ENCODE data around the gene HSPG2.
A peak's percentile ranks its signal among the peaks of the same experiment; 100 is the strongest.
"Not testable (repeated sequence)": the region's sequence is repeated elsewhere in the genome, so short reads cannot be mapped to it uniquely, and the experiment has no call there.

The HSPG2 gene

DNA sequence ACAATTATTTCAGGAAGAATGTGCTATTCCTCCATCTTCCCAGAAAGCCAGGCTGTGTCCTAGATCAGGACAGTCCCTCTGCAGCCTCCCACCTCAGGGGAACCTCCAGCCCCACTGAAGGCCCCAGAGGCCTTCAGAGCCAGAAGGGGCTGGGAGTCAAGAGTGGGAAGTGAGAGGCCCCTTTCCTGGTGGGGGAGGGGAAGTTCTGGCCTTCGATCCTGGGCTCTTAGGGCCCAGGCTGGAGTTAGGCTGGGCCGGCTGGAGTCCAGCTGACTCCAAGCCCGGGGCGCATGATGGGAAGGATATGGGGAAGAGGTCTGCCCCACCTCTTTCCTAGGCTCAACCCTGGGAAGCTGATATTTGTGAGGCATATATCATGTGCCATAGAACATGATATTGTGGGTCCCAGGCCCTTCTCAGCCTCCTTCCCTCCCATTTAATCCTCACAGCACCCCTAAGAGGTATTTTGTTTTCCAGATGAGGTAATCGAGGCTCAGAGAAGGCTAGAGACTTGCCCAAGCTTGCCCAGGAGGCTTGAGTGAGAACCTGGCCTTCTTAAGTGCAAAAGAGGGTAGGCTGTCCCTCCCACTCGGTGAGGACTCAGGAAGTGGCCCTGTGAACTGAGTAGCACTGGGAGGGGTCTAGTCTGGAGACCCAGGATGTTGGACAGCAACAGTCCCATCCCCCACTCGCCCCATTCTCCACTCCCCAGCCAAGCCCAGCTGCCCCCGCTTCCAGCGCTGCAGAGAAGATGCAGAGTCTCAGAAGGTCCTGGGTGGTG is 18.6 kb upstream of the HSPG2 start:
- no peak for DNase-seq (ENCODE audit: low read depth in 2 of 2)

DNA sequence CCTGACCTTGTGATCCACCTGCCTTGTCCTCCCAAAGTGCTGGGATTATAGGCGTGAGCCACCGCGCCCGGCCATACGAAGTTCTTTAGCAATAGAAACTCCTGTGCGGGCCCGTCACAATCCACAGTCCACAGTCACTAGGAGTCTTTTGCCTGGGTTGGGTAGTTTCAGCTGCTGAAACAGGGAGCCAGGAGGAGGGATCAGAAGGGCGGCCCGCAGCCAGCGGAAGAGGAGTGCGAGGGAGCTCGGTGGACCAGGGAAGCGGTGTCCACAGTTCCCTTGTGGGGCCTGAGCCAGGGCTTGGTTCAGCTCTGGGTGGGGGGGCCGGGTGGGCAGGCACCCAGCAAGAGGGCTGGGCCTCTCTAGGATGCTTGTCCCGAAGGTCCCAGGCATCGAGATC is 17.9 kb upstream of the HSPG2 start:
- DNase-seq (ENCODE audit: low read depth in 2 of 2) = no peak

DNA sequence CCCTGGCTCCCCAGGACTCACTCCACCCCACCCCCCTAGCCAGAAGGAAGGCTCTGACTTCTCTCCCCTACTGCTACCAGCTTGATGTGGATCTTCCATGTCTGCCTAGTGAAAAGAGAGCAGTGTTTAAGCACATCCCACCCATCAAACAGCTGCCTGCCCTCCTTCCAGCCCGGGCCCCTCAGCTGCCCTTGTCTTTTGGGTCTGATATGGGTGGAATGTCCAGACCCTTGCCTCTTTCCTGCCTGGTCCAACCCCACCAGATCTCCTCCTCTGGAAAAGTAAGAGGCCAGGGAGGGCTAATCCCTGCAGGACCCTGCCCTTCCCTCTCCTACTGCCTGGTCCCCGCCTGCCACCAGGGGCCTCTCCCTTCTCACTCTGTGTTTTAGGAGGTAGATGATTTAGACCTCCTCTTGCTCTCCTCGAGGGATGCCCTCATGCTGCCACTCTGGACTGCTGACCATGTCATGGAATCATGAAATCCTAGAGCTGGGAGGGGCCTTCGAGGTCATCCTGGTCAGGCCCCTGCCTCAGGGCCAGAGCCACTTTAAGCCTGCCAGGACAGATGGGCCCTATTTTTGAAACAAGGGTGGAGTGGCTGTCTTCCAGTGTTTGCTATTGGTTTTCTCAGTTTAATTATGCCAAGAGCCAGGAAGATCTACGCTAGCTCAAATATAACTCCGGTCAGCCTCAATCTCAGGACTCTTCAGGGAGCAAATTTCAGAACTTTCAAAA is 15.8 kb upstream of the HSPG2 start:
- no peak for DNase-seq (ENCODE audit: low read depth in 2 of 2)

DNA sequence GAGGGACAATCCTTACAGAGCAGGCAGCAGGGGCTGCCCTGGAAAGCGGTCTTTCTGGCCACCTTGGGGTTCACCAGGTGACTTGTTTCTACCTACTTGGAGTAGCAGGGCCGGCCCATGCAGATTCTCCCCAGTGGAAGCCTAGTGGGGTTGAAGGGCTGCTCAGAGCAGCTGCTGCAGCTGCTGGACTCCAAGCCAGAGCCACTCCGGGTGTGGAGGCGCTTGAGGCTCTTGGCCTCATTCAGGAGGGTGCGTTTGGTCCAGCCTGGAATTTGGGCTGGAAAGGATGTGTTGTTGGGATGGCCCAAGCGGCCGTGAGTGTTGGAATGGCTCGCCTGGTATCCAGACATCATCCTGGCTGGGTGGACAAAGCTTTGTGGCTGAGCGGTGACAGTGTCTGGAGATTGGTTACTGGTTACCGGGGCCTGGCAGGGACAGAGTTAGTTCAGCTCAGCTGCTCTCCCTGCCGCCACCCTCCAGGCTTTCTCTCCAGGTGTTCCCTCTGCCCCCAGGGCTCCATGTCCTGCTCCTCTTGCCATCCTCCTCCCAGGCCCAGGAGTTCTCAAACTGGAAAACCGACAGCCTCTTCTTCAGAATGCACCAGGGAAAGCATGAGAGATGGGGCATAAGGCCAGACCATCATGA is 14.2 kb upstream of the HSPG2 start:
- no peak for DNase-seq (ENCODE audit: low read depth in 2 of 2)

DNA sequence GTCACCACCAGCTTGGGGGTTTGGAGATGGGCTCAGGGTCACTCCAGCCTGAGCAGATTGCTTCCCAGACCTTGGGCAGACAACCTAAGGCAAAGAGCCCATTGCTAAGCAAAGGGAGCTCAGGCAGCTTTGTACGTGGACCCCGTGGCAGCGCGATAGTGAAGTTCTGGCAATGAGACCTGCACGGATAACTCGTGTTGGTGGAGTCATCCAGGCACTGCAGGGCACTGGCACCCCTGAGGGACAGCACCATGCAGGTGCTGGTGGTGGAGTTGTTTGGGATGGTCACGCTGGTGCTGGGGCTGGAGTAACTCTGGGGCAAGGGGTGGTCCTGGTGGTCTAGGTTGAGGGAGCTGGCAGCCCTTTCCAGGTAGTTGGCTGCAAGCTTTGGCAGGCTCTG is 13.6 kb upstream of the HSPG2 start:
- no peak for DNase-seq (ENCODE audit: low read depth in 2 of 2)

DNA sequence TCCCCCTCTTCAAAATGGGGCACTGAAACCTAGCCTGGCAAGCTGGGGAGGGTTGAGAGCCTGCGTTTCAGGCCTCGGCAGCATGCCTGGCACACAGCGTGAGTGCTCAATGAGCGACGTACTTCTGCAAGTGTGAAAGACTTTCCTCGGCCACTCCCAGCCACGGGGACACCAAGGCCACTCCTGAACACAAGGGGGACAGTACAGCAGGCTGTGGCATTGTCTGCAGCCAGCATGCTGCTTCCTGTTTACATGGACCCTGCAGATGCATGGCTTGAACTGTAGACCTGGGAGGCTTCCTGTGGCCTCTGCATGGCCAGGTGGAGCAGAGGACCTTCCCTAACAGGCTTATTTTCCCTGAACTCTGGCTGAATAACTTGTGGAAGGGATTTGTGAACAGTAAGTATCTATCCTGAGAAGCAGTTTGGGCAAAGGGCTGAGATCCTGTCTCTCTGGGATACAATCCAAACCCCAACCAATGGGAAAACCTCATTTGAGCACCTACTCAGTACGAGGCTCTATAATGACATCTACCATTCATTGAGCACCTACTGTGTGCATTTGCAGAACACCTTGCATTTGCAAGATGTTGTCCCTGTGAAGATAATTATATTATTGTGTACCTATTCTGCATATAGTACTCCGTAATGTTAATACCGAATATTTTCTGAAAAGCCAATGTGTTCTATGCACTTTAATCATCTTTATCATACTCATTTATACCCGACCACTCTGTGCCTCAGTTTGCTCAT is 9.9 kb upstream of the HSPG2 start:
- DNase-seq (ENCODE audit: low read depth in 2 of 2) = no peak

DNA sequence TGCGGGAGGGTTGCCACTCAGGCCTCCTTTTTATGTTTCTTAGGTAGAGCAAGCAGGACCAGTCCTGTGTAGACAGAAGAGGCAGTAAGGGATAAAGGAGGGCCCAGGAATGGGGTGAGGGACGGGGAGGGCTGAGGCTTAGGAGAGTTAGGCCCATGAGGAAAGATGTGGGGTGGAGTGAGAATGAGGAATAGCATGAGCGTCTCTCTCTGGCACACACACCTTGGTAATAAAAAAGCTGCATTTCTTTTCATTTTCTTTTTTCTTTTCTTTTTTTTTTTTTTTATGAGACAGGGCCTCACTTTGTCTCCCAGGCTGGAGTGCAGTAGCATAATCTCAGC is 7.6 kb upstream of the HSPG2 start:
- DNase-seq (ENCODE audit: low read depth in 2 of 2) = no peak

DNA sequence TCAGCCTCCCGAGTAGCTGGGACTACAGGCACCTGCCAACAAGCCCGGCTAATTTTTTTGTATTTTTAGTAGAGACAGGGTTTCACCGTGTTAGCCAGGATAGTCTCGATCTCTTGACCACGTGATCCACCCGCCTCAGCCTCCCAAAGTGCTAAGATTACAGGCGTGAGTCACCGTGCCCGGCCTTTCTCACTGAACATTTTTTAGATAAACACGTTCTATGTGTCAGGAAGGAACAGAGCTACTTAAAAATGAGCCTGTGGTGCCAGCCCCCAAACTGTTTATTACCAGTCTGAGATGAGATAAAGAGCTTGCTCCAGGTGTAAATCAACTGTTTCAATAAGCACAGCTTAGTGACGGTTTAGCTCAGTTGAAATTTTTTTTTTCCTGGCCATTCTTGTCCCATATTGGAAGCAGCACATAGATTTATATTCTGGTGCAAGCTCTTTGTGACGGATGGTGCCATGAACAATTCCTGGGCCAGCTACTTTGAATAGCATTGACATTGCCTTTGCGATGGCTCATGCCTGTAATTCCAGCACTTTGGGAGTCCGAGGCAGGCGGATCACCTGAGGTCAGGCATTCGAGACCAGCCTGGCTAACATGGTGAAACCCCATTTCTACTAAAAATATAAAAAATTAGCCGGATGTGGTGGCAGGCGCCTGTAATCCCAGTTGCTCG is 6.0 kb upstream of the HSPG2 start:
- not testable (repeated sequence) for DNase-seq (ENCODE audit: low read depth in 2 of 2)

DNA sequence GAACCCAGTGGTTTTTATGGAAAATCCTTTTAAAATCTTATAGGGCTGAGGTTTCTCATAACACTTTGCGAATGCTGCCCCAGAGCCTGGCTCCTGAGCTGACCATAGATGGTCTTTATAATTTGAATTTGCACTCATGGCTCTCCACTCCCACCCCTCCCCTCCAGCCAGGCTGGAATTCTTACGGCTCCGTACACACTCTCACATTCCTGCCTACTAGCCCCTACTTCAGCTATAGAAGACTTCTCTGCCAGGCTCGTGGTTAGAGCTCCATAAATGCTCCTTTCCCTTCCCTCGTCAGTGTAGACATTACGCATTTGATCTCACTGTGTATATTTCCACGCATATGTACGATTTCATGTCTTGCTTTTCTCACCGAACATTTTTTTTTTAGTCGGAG is 5.4 kb upstream of the HSPG2 start:
- no peak for DNase-seq (ENCODE audit: low read depth in 2 of 2)

DNA sequence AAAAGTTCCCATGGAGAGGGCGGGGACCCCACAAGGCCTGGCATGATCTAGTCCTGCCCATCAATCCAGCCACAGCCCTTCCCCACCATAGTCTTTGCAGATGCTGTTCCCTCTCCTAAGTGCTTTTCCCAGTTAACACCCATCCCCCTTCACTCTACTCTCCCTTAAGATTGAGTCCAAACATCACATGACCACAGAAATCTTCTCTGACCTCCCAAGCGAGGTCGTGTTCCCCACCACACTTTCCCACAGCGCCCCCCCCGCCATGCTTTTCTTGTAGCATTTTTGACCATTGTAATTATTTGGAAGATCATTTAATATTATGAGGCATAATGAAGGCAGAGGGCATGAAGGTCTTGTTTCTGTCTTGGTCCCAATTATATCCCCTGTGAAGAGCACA is 4.3 kb upstream of the HSPG2 start:
- DNase-seq (ENCODE audit: low read depth in 2 of 2) = no peak

DNA sequence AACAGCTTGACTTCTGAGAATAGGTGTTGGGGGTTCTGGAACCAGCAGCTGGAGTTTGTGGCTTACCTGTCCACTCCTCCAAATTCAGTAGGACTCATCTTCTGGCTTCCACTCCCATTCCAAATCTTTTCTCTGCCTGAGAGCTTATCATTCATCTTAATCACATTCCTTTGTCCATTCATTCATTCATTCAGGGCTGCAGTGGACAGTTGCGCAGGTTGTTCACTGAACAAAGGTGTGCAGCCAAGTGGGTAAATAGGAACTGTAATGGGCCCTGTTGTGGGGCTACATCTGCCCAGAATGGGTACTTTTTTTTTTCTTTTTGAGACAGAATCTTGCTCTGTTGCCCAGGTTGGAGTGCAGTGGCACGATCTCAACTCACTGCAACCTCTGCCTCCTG is 3.4 kb upstream of the HSPG2 start:
- DNase-seq (ENCODE audit: low read depth in 2 of 2) = no peak

DNA sequence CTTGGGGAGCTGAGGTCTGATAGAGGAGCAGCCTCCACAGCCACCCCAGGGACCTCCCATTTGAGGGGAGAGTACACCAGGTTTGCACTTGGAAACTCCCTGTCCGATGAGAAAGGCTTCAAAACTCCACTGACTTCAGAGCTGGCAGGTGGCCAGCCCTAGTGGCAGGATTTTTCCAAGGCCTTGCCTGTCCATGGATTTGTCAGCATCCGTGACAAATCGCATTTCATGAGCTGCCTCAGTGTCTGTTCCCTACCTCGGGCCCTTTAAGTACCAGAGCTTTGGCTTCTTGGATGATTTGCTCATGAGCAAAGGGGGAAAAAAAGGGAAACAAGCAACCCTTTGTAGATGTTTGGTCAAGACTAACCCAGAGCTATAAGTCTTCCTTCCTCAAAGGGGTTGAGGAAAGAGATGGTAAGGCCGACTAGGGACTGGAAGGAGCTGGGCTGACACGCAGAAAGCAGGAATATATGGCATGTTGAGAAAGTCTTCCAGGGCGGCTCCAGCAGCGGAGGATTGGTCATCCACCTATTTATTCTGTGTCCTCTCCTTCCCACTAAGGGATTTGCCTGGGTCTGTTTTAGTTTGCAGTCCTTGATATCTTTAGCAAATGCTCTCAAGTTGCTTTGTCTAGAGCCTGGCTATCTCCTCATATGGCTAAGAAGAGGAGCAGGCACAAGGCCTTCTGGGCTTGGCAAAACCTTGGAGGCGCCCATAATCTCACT is 2.7 kb upstream of the HSPG2 start:
- DNase-seq (ENCODE audit: low read depth in 2 of 2) = no peak

DNA sequence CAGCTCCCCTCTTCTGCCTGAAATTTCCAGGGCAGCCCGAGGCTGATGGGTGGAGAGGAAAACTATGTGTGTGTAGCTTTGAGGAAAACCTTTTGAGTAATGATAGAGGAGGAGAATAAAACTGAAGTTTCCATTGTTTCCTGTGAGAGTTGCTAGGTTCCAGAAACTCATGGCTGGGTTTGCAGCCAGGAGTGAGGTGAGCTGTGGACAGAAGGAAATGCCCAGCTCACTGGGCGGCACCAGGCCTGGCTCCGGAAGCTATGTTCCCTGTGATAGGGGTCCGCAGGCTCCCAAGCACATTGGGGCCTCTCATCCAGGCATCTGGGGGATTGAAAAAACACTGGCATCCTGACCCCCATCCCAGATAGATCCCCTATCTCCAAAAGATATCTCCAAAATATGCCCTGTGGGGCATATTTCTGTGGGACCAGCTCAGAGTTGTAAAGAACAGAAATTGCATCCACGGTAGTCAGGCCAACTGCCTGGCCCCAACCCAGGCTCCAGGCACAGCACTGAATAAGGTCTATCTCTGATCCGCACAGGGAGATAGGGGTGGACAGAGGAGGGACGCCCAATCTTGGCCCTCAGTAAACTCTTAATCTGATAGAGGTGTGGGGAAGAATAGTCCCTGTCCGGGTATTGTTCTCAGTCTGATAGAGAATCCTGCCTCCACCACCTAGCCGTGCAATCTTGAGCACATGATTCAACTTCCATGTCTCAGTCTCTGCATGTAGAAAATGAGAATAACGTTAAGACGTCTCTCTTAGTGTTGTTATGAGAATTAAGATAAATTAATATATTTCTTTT is 1.8 kb upstream of the HSPG2 start:
- DNase-seq (ENCODE audit: low read depth in 2 of 2) = no peak

DNA sequence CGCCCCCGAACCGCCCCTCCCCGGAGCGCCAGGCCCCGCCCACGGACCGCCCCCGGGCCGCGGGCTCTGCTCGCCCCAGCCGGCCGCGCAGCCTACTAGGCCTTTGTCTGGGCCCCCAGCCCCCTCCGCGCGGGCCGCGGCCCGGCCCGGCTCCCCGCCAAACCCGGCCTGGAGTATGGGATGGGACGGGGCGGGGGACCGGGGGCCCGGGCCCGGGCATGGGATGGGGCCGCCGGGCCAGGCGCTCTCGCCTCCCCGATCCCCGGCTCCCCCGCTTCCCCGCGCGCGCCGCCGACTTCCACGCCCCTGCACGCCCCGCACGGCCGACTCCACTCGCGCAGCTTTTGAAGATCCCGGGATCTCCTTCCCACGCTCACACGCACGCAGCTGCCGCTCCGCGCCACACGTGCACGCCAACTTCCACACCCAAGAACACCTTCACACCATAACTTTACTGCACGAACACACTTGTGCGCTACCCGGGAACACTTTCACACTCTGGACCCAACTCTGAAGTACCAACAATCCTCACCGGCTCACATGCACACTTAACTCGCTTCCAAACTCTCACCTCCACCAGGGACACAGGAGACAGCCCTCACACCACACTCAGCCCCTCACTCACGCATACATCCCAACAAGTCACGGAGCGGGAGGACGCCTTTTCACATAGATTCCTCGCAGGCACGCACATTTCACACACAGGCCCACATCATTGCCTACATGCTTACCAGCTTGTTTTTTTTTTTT is 437 bp upstream of the HSPG2 start:
- peak; percentile 31 to 41 for DNase-seq (ENCODE audit: low read depth in 2 of 2)

DNA sequence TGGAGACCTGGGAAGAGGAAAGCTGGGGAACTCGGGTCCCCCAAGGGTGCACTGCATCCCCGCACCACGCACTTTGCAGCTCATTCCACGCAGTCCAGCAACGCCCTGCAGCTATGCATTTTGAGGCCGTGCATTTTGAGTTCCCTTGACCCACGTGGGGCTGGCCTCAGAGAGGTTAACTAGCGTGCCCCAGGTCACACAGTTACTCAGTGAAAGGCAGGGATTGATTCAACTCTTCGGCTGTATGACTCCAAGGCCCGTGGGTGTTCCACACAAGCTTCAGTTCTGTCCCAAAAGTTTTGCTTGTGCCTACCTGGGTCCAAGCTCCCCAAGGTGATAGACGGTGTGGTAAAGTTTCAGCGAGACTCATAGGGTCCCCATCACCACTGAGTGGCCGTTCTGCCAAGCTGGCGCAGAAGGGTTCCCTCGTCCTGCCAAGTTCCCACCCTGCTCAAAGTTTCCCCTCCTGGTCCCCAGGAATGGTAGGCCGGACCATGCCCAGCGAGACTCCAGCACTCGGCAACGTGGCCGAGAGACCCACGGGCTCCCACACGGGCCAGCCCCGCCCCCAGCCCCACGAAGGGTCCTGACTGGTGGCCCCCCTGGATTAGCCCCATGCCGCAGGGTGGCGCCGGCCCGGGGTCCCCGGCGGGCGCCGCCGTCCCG is 611 bp downstream of the HSPG2 start:
- no peak for DNase-seq (ENCODE audit: low read depth in 2 of 2)

DNA sequence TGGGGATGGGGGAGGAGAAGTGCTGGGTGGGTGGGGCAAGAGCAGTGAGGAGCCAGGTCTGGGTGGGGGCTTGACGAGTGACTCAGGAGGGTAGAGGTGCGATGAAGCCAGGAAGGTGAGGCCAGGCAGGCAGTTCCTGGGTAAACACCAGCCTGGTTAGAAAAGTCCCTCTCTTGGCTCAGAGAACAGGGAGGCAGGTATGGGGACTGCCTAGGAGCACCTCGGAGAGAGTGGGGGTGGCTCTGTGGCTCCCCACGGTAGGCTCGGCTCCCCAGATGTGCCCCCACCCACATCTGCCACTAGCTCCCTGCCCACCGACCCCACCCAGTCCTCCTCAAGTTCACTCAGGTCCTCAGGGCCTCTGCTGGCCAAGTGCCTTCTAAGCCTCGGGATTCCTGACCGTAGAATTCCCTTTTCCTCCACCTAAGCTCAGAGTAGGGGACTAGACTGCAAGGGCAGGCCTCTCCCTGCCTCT is 1.2 kb downstream of the HSPG2 start:
- no peak for DNase-seq (ENCODE audit: low read depth in 2 of 2)

DNA sequence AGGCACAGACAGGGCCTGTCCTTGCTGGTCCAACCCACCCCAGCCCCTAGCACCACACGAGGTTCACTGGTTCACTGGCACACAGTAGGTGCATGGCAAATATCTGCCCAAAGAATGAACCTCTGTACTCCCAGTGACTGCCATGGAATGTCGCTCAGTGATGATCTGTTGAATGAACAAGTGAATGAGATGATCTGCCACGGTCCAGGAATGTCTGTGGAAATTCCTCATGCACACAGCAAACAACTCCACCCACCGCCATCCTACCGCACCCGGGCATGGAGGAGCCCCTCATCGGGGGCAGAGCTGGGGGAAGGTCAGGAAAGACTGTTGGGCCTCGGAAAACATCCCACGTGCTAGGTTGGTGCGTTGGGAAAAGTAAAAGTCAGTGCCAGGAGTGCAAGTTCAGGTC is 1.7 kb downstream of the HSPG2 start:
- no peak for DNase-seq (ENCODE audit: low read depth in 2 of 2)

DNA sequence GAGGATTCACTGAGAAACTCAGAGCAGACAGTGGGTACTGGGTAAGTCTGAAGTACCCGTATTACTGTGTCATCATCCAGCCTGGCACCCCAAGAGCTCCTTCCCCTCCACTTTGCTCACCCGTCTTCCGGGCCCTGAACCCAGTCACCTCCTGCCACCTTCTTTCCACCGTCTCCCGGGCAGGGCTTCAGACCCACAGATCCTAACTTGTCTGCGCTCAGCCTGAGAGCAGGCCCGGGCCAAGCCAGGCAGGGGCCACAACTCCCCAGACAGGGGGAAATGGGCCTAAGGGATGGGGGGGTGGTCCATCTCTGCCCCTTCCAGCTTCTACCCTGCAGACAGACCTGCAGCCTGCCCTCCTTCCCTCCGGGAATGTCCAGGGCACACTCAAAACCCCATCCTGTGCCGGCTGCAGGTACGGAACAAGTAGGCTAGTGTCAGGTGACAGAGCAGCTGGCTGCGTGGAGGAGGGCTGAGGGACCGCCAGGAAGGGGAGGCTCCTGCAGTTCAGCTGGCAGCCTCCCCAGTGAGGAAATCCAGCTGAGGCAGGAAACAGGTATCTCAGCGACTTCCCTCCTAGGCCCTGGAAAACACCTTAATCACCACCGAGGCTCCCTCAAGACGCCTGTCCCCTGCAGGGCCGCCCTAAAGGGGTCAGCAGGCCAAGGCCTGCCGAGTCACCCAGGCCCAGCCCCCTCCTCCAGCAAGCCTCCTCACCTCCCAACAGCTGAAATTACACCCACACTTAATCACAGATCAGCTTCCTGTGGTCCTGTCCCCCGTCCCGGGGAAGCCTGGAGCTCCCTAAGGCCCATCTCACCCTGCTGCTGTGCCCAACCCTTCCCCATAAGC is 3.5 kb downstream of the HSPG2 start:
- DNase-seq (ENCODE audit: low read depth in 2 of 2) = no peak
